ENCODE data around the gene CDKN2A.

CDKN2A gene

GRCh38 chr9:21993893-21994555 is at the start of gene CDKN2A:
Gene CDKN2A, minus strand, starts transcription at chr9:21994392.
- H3K9ac ChIP-seq (ENCODE audit: low read length): peak within 1 kb of the TSS; percentile 65
- no peaks in the 10 kb centered on the region for H3K36me3 ChIP-seq (ENCODE audit: control insufficient read depth, insufficient read depth, low read length)
- H3K9me3 ChIP-seq (ENCODE audit: control insufficient read depth, insufficient read depth, low read depth, low read length): no peaks in the 10 kb centered on the region
- H3K4me3 ChIP-seq (ENCODE audit: low read depth, low read length): peak within 1 kb of the TSS; percentile 74
- peaks cover 27% of the 10 kb centered on the region for H3K4me1 ChIP-seq (ENCODE audit: control insufficient read depth, insufficient read depth, low read length)
- peaks cover 97% of the 10 kb centered on the region for H3K27me3 ChIP-seq (ENCODE audit: control insufficient read depth, insufficient read depth, low read length)
- H3K27ac ChIP-seq (ENCODE audit: low read depth, low read length): no peak within 1 kb of the TSS

- no peaks in the 10 kb centered on the region for H3K36me3 ChIP-seq (ENCODE audit: control insufficient read depth, insufficient read depth, low read length)
- H3K9ac ChIP-seq (ENCODE audit: low read length): no peak overlapping the region
- 0 out of 2 replicates have a peak, but pooled peaks cover 2% of the 10 kb centered on the region for H3K4me1 ChIP-seq (ENCODE audit: control insufficient read depth, insufficient read depth, low read length)
- no peak overlapping the region for H3K27ac ChIP-seq (ENCODE audit: low read depth, low read length)
- H3K27me3 ChIP-seq (ENCODE audit: control insufficient read depth, insufficient read depth, low read length): no peaks in the 10 kb centered on the region
- H3K4me3 ChIP-seq (ENCODE audit: low read depth, low read length): no peak overlapping the region
- H3K9me3 ChIP-seq (ENCODE audit: control insufficient read depth, insufficient read depth, low read depth, low read length): no peaks in the 10 kb centered on the region
Measured at GRCh38 chr9:22043928-22044327, 49.7 kb upstream of the CDKN2A start.

- H3K9me3 ChIP-seq (ENCODE audit: control insufficient read depth, insufficient read depth, low read depth, low read length): no peaks in the 10 kb centered on the region
- no peak overlapping the region for H3K9ac ChIP-seq (ENCODE audit: low read length)
- no peaks in the 10 kb centered on the region for H3K27me3 ChIP-seq (ENCODE audit: control insufficient read depth, insufficient read depth, low read length)
- no peak overlapping the region for H3K27ac ChIP-seq (ENCODE audit: low read depth, low read length)
- 0 out of 2 replicates have a peak, but pooled peaks cover 2% of the 10 kb centered on the region for H3K4me1 ChIP-seq (ENCODE audit: control insufficient read depth, insufficient read depth, low read length)
- H3K4me3 ChIP-seq (ENCODE audit: low read depth, low read length): no peak overlapping the region
- no peaks in the 10 kb centered on the region for H3K36me3 ChIP-seq (ENCODE audit: control insufficient read depth, insufficient read depth, low read length)
Measured at GRCh38 chr9:22041775-22042174, 47.6 kb upstream of the CDKN2A start.

GRCh38 chr9:22041344-22041743 is 47.2 kb upstream of the CDKN2A start:
- no peak overlapping the region for H3K27ac ChIP-seq (ENCODE audit: low read depth, low read length)

GRCh38 chr9:22040760-22041159 is 46.6 kb upstream of the CDKN2A start:
- Histone ChIP-seq H3K27me3 (ENCODE audit: control insufficient read depth, insufficient read depth, low read length) (no peaks in the 10 kb centered on the region), H3K36me3 (ENCODE audit: control insufficient read depth, insufficient read depth, low read length) (no peaks in the 10 kb centered on the region), H3K4me3 (ENCODE audit: low read depth, low read length) (no peak overlapping the region), H3K9me3 (ENCODE audit: control insufficient read depth, insufficient read depth, low read depth, low read length) (no peaks in the 10 kb centered on the region), H3K9ac (ENCODE audit: low read length) (no peak overlapping the region), H3K4me1 (ENCODE audit: control insufficient read depth, insufficient read depth, low read length) (0 out of 2 replicates have a peak, but pooled peaks cover 2% of the 10 kb centered on the region), H3K27ac (ENCODE audit: low read depth, low read length) (no peak overlapping the region)

More at GRCh38 chr9:22041344-22041743, 47.2 kb upstream of the CDKN2A start:
- H3K9ac ChIP-seq (ENCODE audit: low read length): no peak overlapping the region
- no peaks in the 10 kb centered on the region for H3K27me3 ChIP-seq (ENCODE audit: control insufficient read depth, insufficient read depth, low read length)
- H3K4me3 ChIP-seq (ENCODE audit: low read depth, low read length): no peak overlapping the region
- H3K4me1 ChIP-seq (ENCODE audit: control insufficient read depth, insufficient read depth, low read length): 0 out of 2 replicates have a peak, but pooled peaks cover 2% of the 10 kb centered on the region
- H3K9me3 ChIP-seq (ENCODE audit: control insufficient read depth, insufficient read depth, low read depth, low read length): no peaks in the 10 kb centered on the region
- no peaks in the 10 kb centered on the region for H3K36me3 ChIP-seq (ENCODE audit: control insufficient read depth, insufficient read depth, low read length)

GRCh38 chr9:22039258-22039657 is 45.1 kb upstream of the CDKN2A start:
- no peak overlapping the region for H3K9ac ChIP-seq (ENCODE audit: low read length)
- no peaks in the 10 kb centered on the region for H3K9me3 ChIP-seq (ENCODE audit: control insufficient read depth, insufficient read depth, low read depth, low read length)
- H3K4me3 ChIP-seq (ENCODE audit: low read depth, low read length): no peak overlapping the region
- H3K4me1 ChIP-seq (ENCODE audit: control insufficient read depth, insufficient read depth, low read length): 0 out of 2 replicates have a peak, but pooled peaks cover 2% of the 10 kb centered on the region
- H3K27me3 ChIP-seq (ENCODE audit: control insufficient read depth, insufficient read depth, low read length): no peaks in the 10 kb centered on the region
- no peaks in the 10 kb centered on the region for H3K36me3 ChIP-seq (ENCODE audit: control insufficient read depth, insufficient read depth, low read length)
- no peak overlapping the region for H3K27ac ChIP-seq (ENCODE audit: low read depth, low read length)

- H3K4me3 ChIP-seq (ENCODE audit: low read depth, low read length): no peak overlapping the region
- H3K4me1 ChIP-seq (ENCODE audit: control insufficient read depth, insufficient read depth, low read length): 0 out of 2 replicates have a peak, but pooled peaks cover 2% of the 10 kb centered on the region
- no peaks in the 10 kb centered on the region for H3K9me3 ChIP-seq (ENCODE audit: control insufficient read depth, insufficient read depth, low read depth, low read length)
- H3K27ac ChIP-seq (ENCODE audit: low read depth, low read length): no peak overlapping the region
- H3K9ac ChIP-seq (ENCODE audit: low read length): no peak overlapping the region
- no peaks in the 10 kb centered on the region for H3K36me3 ChIP-seq (ENCODE audit: control insufficient read depth, insufficient read depth, low read length)
- no peaks in the 10 kb centered on the region for H3K27me3 ChIP-seq (ENCODE audit: control insufficient read depth, insufficient read depth, low read length)
Measured at GRCh38 chr9:22037954-22038690, 43.9 kb upstream of the CDKN2A start.

- no peak overlapping the region for H3K9ac ChIP-seq (ENCODE audit: low read length)
- H3K36me3 ChIP-seq (ENCODE audit: control insufficient read depth, insufficient read depth, low read length): no peaks in the 10 kb centered on the region
- no peaks in the 10 kb centered on the region for H3K27me3 ChIP-seq (ENCODE audit: control insufficient read depth, insufficient read depth, low read length)
- H3K27ac ChIP-seq (ENCODE audit: low read depth, low read length): no peak overlapping the region
- no peak overlapping the region for H3K4me3 ChIP-seq (ENCODE audit: low read depth, low read length)
- H3K9me3 ChIP-seq (ENCODE audit: control insufficient read depth, insufficient read depth, low read depth, low read length): no peaks in the 10 kb centered on the region
- H3K4me1 ChIP-seq (ENCODE audit: control insufficient read depth, insufficient read depth, low read length): 0 out of 2 replicates have a peak, but pooled peaks cover 2% of the 10 kb centered on the region
Measured at GRCh38 chr9:22036866-22037626, 42.9 kb upstream of the CDKN2A start.

- Histone ChIP-seq H3K27ac (ENCODE audit: low read depth, low read length) (no peak overlapping the region), H3K4me3 (ENCODE audit: low read depth, low read length) (no peak overlapping the region), H3K9me3 (ENCODE audit: control insufficient read depth, insufficient read depth, low read depth, low read length) (no peaks in the 10 kb centered on the region), H3K27me3 (ENCODE audit: control insufficient read depth, insufficient read depth, low read length) (no peaks in the 10 kb centered on the region), H3K9ac (ENCODE audit: low read length) (no peak overlapping the region), H3K4me1 (ENCODE audit: control insufficient read depth, insufficient read depth, low read length) (no peaks in the 10 kb centered on the region), H3K36me3 (ENCODE audit: control insufficient read depth, insufficient read depth, low read length) (no peaks in the 10 kb centered on the region)
Measured at GRCh38 chr9:22035591-22036011, 41.4 kb upstream of the CDKN2A start.

- Histone ChIP-seq H3K4me1 (ENCODE audit: control insufficient read depth, insufficient read depth, low read length) (peaks cover 5% of the 10 kb centered on the region; the same call in 1 of the 2 replicates), H3K27ac (ENCODE audit: low read depth, low read length) (no peak overlapping the region)
Measured at GRCh38 chr9:22033012-22033630, 38.9 kb upstream of the CDKN2A start.

More at GRCh38 chr9:22033012-22033630, 38.9 kb upstream of the CDKN2A start:
- Histone ChIP-seq H3K9me3 (ENCODE audit: control insufficient read depth, insufficient read depth, low read depth, low read length) (no peaks in the 10 kb centered on the region), H3K36me3 (ENCODE audit: control insufficient read depth, insufficient read depth, low read length) (no peaks in the 10 kb centered on the region), H3K9ac (ENCODE audit: low read length) (no peak overlapping the region), H3K27me3 (ENCODE audit: control insufficient read depth, insufficient read depth, low read length) (no peaks in the 10 kb centered on the region), H3K4me3 (ENCODE audit: low read depth, low read length) (no peak overlapping the region)
